GM12878 (cell line): ENCODE results near the gene ARL16. TPM values are rescaled to one million over a fixed set of nuclear protein-coding genes. Genes with fewer than 3 reads are reported as not detected.

Experiments
- BHLHE40 ChIP-seq, 2 experiments: fragments of 450-650 bp in 1 of 2; IDR thresholded peaks; 2 replicates each; pipeline ENCODE4 v1.6.1; 2011 to 2017; ENCODE audit warnings: low read depth in 2 of 2, borderline replicate concordance in 1 of 2, improper control_type of control experiment in 1 of 2, low read length in 1 of 2, mild to moderate bottlenecking in 1 of 2
- CBFB ChIP-seq: IDR thresholded peaks from 2 replicates; pipeline ENCODE4 v1.6.1; 2016; ENCODE audit warnings: antibody characterized with exemption, low read depth
- CBX5 ChIP-seq: sonication (generic); IDR thresholded peaks from 2 replicates; pipeline ENCODE4 v1.6.1; 2016; ENCODE audit warnings: low read depth, moderate library complexity, mild to moderate bottlenecking, inconsistent platforms
- CEBPB ChIP-seq, 2 experiments: fragments of 150-350 bp in 1 of 2; IDR thresholded peaks; 2 replicates each; pipeline ENCODE4 v1.6.1; 2012 to 2014; ENCODE audit warnings: low read depth in 2 of 2, low read length in 2 of 2, borderline replicate concordance in 1 of 2, inconsistent platforms in 1 of 2
- GABPA ChIP-seq: IDR thresholded peaks from 2 replicates; pipeline ENCODE4 v1.6.1; 2014; ENCODE audit warnings: antibody characterized with exemption, low read depth, mild to moderate bottlenecking, inconsistent platforms
- KLF5 ChIP-seq: fragments of 450-650 bp; IDR thresholded peaks from 2 replicates; pipeline ENCODE4 v1.6.1; 2014; ENCODE audit warnings: mild to moderate bottlenecking; ENCODE audit not compliant: partially characterized antibody
- MTA3 ChIP-seq: IDR thresholded peaks from 2 replicates; pipeline ENCODE4 v1.6.1; 2012; ENCODE audit warnings: low read length, inconsistent platforms, borderline replicate concordance
- MYC ChIP-seq: IDR thresholded peaks from 2 replicates; pipeline ENCODE4 v1.6.1; 2011; ENCODE audit warnings: mild to moderate bottlenecking, low read length, moderate library complexity, inconsistent platforms; ENCODE audit not compliant: insufficient read depth, insufficient replicate concordance, insufficient read length, severe bottlenecking
- NFIC ChIP-seq: IDR thresholded peaks from 2 replicates; pipeline ENCODE4 v1.6.1; 2012; ENCODE audit warnings: low read depth, mild to moderate bottlenecking, inconsistent platforms, low read length, moderate library complexity
- POLR2AphosphoS5 ChIP-seq: IDR thresholded peaks from 2 replicates; pipeline ENCODE4 v1.6.1; 2011; ENCODE audit warnings: mild to moderate bottlenecking, low read length, inconsistent platforms
- RAD51 ChIP-seq: fragments of 450-650 bp; IDR thresholded peaks from 2 replicates; pipeline ENCODE4 v1.6.1; 2016; ENCODE audit warnings: moderate library complexity, mild to moderate bottlenecking, inconsistent platforms
- RBBP5 ChIP-seq: fragments of 200-600 bp; sonication (generic); conservative IDR thresholded peaks from 2 replicates; pipeline ENCODE4 v1.6.1; 2016
- SIX5 ChIP-seq: IDR thresholded peaks from 2 replicates; pipeline ENCODE4 v1.6.1; 2011; ENCODE audit warnings: mild to moderate bottlenecking, low read depth, low read length, moderate library complexity; ENCODE audit not compliant: severe bottlenecking
- STAT3 ChIP-seq: IDR thresholded peaks from 2 replicates; pipeline ENCODE4 v1.6.1; 2011; ENCODE audit warnings: low read depth, low read length, improper control_type of control experiment
- YY1 ChIP-seq: IDR thresholded peaks from 2 replicates; pipeline ENCODE4 v1.6.1; 2011; ENCODE audit warnings: low read depth, mild to moderate bottlenecking, low read length
- ZNF217 ChIP-seq: fragments of 450-650 bp; IDR thresholded peaks from 2 replicates; pipeline ENCODE4 v1.6.1; 2017; ENCODE audit warnings: antibody characterized with exemption, mild to moderate bottlenecking
- ZZZ3 ChIP-seq: IDR thresholded peaks from 2 replicates; pipeline ENCODE4 v1.6.1; 2011; ENCODE audit warnings: low read depth; ENCODE audit not compliant: control insufficient read depth, insufficient read length
- polyA plus RNA-seq, 11 experiments: library from polyadenylated mRNA; depleted of rRNA in 4 of 11; unstranded in 6 of 11; stranded (reverse) in 5 of 11; fragments of >200 nt; fragmentation: Nextera tagmentation in 4 of 11; fragmentation: Illumina TruSeq in 1 of 11; extraction: Ambion mirVana in 4 of 11; extraction: Trizol in 1 of 11; gene quantifications; 1 replicate in 1 of 11; 2 replicates in 10 of 11; pipeline versions ENCODE4 v1.2.1 to v1.2.3, GENCODE V29; 2011 to 2016; ENCODE audit warnings: inconsistent platforms in 2 of 11, missing spikeins in 2 of 11, low read depth in 1 of 11
- total RNA-seq, 4 experiments: library from RNA; depleted of rRNA in 3 of 4; stranded (reverse); fragments of >200 nt in 3 of 4; fragmentation: Illumina TruSeq in 1 of 4; extraction: Trizol in 1 of 4; gene quantifications; 2 replicates each; pipeline versions ENCODE4 v1.2.1 to v1.2.3, GENCODE V29; 2013 to 2021
- TF ChIP-seq, protein P1 (sequence below): fragments of 450-650 bp; IDR thresholded peaks from 2 replicates; pipeline ENCODE4 v1.6.1; 2016; ENCODE audit warnings: mild to moderate bottlenecking
- TF ChIP-seq, protein P2 (sequence below), 3 experiments: IDR thresholded peaks in 2 of 3; conservative IDR thresholded peaks in 1 of 3; 2 replicates each; pipeline ENCODE4 v1.5.1; 2011; ENCODE audit warnings: low read depth in 3 of 3, low read length in 3 of 3, mild to moderate bottlenecking in 3 of 3, control low read depth in 2 of 3, moderate library complexity in 2 of 3, inconsistent platforms in 1 of 3, mixed read lengths in 1 of 3; ENCODE audit not compliant: control insufficient read depth in 2 of 3, insufficient read depth in 1 of 3; ENCODE audit errors: extremely low read depth in 1 of 3
- TF ChIP-seq, protein P3 (sequence below): fragments of 450-650 bp; IDR thresholded peaks from 2 replicates; pipeline ENCODE4 v1.6.1; 2018; ENCODE audit warnings: mild to moderate bottlenecking, low read depth, moderate library complexity; ENCODE audit not compliant: partially characterized antibody

The ARL16 gene
- total and polyA plus RNA-seq, 10 of the 15 experiments (the other 5 are each of a cell fraction or from before 2014, with no cell fraction given), result 4.7 to 47.6 (median 30.9) TPM

DNA sequence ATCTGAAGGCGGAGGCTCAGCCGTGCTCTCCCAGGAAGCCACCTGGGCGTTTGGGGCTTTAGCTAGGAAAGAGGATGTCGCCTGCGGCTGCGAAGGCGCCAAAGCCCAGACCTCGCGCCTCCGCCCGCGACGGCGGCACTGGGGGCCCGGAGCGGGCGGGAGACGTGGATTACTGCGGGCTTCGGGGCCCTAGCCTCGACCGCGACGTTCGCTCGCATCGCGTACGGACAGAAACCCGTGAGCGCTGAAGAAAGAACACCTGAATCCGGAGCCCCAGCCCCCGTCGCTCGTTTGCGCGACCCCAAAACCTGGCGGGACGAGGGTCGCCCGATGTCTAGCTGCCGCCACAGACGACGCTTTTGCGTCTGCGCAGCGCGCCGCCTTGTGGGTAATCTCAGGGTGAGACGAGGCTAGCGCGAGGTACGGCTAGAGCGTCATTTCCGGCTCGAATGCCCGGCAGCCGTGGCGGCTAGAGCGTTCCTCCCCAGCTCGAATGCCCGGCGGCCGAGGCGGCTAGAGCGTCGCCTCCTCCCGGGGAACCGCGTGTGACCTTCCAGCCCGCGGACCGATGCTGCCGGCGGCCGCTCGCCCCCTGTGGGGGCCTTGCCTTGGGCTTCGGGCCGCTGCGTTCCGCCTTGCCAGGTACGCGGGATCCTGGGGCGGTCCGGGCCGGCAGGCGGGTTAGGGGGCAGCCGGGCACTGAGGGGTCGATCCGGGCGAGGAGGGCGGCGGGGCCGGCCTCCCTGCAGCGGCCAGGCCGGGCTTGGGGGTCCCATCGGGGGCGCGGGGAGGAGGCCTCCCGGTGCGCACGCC is 19.5 kb upstream of the ARL16 start, which contains the start of gene MRPL12 (continued):
- no peak for TF ChIP-seq RAD51
- TF ChIP-seq POLR2AphosphoS5, result peak; percentile 95
- TF ChIP-seq BHLHE40 (IDR thresholded peaks at IDR 0.05; ENCODE audit: borderline replicate concordance in 1 of 2, low read depth in 2 of 2, low read length in 1 of 2), result peak in 1 of 2 experiments; percentile 81; a peak in 2 of 4 replicates
- TF ChIP-seq, protein P1, sequence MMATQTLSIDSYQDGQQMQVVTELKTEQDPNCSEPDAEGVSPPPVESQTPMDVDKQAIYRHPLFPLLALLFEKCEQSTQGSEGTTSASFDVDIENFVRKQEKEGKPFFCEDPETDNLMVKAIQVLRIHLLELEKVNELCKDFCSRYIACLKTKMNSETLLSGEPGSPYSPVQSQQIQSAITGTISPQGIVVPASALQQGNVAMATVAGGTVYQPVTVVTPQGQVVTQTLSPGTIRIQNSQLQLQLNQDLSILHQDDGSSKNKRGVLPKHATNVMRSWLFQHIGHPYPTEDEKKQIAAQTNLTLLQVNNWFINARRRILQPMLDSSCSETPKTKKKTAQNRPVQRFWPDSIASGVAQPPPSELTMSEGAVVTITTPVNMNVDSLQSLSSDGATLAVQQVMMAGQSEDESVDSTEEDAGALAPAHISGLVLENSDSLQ, result no peak; the same call in 1 of the 2 replicates
- TF ChIP-seq KLF5, result peak; percentile 45
- no peak for TF ChIP-seq ZNF217
- no peak for TF ChIP-seq CBX5
- TF ChIP-seq RBBP5, result no peak
- peak; percentile 86 for TF ChIP-seq YY1
- TF ChIP-seq, protein P2, sequence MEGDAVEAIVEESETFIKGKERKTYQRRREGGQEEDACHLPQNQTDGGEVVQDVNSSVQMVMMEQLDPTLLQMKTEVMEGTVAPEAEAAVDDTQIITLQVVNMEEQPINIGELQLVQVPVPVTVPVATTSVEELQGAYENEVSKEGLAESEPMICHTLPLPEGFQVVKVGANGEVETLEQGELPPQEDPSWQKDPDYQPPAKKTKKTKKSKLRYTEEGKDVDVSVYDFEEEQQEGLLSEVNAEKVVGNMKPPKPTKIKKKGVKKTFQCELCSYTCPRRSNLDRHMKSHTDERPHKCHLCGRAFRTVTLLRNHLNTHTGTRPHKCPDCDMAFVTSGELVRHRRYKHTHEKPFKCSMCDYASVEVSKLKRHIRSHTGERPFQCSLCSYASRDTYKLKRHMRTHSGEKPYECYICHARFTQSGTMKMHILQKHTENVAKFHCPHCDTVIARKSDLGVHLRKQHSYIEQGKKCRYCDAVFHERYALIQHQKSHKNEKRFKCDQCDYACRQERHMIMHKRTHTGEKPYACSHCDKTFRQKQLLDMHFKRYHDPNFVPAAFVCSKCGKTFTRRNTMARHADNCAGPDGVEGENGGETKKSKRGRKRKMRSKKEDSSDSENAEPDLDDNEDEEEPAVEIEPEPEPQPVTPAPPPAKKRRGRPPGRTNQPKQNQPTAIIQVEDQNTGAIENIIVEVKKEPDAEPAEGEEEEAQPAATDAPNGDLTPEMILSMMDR (IDR thresholded peaks at IDR 0.05 in 2 of 3, conservative IDR thresholded peaks at IDR 0.05 in 1 of 3; ENCODE audit: control insufficient read depth in 2 of 3, extremely low read depth in 1 of 3, insufficient read depth in 1 of 3, low read depth in 3 of 3, low read length in 3 of 3), result no peak
- no peak for TF ChIP-seq MTA3
- TF ChIP-seq, protein P3, sequence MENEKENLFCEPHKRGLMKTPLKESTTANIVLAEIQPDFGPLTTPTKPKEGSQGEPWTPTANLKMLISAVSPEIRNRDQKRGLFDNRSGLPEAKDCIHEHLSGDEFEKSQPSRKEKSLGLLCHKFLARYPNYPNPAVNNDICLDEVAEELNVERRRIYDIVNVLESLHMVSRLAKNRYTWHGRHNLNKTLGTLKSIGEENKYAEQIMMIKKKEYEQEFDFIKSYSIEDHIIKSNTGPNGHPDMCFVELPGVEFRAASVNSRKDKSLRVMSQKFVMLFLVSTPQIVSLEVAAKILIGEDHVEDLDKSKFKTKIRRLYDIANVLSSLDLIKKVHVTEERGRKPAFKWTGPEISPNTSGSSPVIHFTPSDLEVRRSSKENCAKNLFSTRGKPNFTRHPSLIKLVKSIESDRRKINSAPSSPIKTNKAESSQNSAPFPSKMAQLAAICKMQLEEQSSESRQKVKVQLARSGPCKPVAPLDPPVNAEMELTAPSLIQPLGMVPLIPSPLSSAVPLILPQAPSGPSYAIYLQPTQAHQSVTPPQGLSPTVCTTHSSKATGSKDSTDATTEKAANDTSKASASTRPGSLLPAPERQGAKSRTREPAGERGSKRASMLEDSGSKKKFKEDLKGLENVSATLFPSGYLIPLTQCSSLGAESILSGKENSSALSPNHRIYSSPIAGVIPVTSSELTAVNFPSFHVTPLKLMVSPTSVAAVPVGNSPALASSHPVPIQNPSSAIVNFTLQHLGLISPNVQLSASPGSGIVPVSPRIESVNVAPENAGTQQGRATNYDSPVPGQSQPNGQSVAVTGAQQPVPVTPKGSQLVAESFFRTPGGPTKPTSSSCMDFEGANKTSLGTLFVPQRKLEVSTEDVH, result no peak
- no peak for TF ChIP-seq CEBPB (IDR thresholded peaks at IDR 0.05; ENCODE audit: borderline replicate concordance in 1 of 2, low read depth in 2 of 2, low read length in 2 of 2)
- TF ChIP-seq STAT3, result no peak
- TF ChIP-seq ZZZ3, result no peak
- TF ChIP-seq SIX5, result peak; percentile 55
- peak; percentile 96 for TF ChIP-seq MYC
- no peak; the same call in 1 of the 2 replicates for TF ChIP-seq CBFB
- peak; percentile 86 for TF ChIP-seq GABPA
- no peak for TF ChIP-seq NFIC
